SK-N-SH treated with all-trans-retinoic acid at 6 μM for 48 hours (cell line): ENCODE results near the gene ZRSR2.

Source experiments
- CREB5 ChIP-seq: fragments of 250-450 bp; sonication (Bioruptor Pico); IDR thresholded peaks from 2 replicates; pipeline ENCODE4 v1.5.1; 2020; ENCODE audit warnings: low read depth, mild to moderate bottlenecking, moderate library complexity
- CSRNP3 ChIP-seq: fragments of 250-450 bp; sonication (Bioruptor Pico); IDR thresholded peaks from 2 replicates; pipeline ENCODE4 v1.5.1; 2021; ENCODE audit warnings: mild to moderate bottlenecking, moderate library complexity
- GLIS3 ChIP-seq: fragments of 250-450 bp; sonication (Bioruptor Pico); IDR thresholded peaks from 2 replicates; pipeline ENCODE4 v1.5.0; 2020; ENCODE audit warnings: mild to moderate bottlenecking, moderate library complexity
- ZFP30 ChIP-seq: fragments of 450-650 bp; formaldehyde crosslinking; IDR thresholded peaks from 2 replicates; pipeline ENCODE4 v1.5.0; 2022; ENCODE audit warnings: mild to moderate bottlenecking, moderate library complexity
- TF ChIP-seq, protein P1 (sequence below): fragments of 250-450 bp; sonication (Bioruptor Pico); IDR thresholded peaks from 2 replicates; pipeline ENCODE4 v1.8.0; 2020; ENCODE audit warnings: mild to moderate bottlenecking, moderate library complexity, borderline replicate concordance

DNA sequence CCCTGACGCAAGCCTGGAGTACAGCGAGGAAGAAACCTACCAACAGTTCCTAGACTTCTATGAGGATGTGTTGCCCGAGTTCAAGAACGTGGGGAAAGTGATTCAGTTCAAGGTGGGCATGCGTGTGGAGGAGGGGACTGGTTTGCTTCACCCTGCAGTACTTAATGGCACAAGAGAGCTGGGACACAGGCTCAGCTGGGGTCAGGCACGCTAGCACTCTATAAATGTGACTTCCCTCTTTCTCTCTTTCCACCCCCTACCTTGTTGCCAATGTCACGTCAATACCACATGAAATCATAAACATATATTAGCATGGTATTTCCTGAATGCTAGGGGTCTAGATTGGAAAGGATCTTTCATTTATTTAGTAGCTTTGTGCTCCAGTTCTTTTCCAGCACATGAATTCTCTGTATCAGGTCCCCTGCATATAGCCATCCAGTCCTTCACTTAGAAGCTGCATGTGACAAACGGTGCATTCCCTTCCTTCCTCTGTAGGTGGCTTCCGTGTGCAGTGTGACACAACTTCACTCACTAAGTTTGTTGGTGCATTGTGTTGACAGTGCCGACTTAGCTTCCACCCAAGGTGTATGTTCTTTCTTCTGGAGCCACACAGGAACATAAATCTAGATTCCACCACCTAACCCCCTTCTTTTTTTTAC, 25.6 kb downstream of the ZRSR2 start:
- TF ChIP-seq CSRNP3 (no peak), ZFP30 (no peak), GLIS3 (CRISPR knock-in tag) (no peak), CREB5 (CRISPR knock-in tag) (no peak)
- TF ChIP-seq, protein P1, sequence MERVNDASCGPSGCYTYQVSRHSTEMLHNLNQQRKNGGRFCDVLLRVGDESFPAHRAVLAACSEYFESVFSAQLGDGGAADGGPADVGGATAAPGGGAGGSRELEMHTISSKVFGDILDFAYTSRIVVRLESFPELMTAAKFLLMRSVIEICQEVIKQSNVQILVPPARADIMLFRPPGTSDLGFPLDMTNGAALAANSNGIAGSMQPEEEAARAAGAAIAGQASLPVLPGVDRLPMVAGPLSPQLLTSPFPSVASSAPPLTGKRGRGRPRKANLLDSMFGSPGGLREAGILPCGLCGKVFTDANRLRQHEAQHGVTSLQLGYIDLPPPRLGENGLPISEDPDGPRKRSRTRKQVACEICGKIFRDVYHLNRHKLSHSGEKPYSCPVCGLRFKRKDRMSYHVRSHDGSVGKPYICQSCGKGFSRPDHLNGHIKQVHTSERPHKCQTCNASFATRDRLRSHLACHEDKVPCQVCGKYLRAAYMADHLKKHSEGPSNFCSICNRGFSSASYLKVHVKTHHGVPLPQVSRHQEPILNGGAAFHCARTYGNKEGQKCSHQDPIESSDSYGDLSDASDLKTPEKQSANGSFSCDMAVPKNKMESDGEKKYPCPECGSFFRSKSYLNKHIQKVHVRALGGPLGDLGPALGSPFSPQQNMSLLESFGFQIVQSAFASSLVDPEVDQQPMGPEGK (CRISPR knock-in tag): no peak
